Activated CD4-positive, CD25-positive, alpha-beta regulatory T cell treated with anti-CD3 and anti-CD28 coated beads, Interleukin-2, amount 50 U/mL, for 16 hours (primary cell): ENCODE data around the gene FBXO46.

ENCODE experiments used
- DNase-seq: peaks from one replicate; pipeline ENCODE4 v3.0.0-alpha.2; 2020; ENCODE audit warnings: low read depth, low spot score

Gene FBXO46, protein sequence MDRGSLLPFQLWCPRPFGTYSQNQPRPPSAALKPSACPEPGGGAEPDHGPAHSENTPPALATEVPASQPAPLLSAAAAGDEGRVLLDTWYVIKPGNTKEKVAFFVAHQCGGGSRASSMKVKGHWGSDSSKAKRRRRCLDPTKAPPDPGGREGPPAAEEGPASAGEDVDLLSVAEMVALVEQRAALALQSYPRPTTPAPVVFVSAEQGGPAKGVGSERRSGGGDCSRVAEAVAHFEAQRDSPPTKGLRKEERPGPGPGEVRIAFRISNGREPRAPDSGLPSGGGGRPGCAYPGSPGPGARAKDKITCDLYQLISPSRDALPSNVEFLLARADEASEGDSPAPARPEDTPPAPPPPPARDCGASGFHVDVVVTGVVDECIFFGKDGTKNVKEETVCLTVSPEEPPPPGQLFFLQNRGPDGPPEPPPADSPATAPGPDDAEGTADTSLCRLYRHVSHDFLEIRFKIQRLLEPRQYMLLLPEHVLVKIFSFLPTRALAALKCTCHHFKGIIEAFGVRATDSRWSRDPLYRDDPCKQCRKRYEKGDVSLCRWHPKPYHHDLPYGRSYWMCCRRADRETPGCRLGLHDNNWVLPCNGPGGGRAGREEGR

GRCh38 chr19:45730368-45731288 lies at the start of gene FBXO46:
Gene FBXO46, minus strand, starts transcription at chr19:45730896. Its CDS starts 17,401 bp downstream, at chr19:45713495.
- DNase-seq, result peak; percentile 89

DNA sequence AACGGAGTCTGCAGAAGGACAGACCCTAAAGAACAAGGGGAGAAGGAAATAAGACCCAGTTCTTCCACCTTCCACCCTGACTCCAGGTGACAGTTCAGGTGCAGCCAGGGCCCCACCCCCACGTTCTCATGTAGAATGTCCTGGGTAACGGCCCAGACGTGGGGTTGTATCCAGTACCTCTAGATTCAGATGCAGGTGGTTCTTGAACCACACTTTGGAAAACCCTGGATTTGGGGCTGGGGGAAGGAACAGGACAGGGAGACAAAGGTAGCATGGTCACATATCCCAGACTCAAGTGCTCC lies 49.4 kb upstream of the FBXO46 start:
- DNase-seq, result no peak

- DNase-seq, result peak; percentile 66
Observed at GRCh38 chr19:45779231-45780145, 48.8 kb upstream of the FBXO46 start.

DNA sequence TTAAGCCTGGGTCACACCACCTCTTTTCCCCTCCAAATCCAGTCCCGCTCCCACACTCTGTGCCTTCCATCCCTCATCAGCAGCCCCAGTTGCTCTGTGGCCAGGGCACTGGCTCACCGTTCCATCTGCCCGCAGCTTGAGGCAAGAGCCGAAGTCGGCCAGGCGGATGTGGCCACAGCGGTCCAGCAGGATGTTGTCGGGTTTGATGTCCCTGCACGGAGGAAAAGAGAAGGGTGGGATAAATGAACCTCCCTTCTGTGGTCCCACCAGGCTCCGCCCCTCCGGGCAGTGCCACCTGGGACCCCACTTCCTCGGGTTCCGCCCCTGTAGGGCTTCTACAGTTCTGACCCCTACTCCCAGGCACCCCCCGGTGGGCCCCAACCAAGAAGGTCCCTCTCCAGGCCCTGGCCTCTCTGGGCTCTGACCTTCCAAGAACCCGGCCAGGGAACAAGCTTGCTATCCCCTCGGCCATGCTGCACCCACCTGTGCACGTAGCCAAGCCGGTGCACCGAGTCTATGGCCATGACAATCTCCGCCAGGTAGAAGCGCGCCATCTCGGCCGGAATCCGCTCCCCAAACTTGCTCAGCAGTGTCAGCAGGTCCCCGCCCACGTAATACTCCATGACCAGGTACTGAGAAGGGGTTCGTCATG lies 47.4 kb upstream of the FBXO46 start:
- DNase-seq, result no peak

DNA sequence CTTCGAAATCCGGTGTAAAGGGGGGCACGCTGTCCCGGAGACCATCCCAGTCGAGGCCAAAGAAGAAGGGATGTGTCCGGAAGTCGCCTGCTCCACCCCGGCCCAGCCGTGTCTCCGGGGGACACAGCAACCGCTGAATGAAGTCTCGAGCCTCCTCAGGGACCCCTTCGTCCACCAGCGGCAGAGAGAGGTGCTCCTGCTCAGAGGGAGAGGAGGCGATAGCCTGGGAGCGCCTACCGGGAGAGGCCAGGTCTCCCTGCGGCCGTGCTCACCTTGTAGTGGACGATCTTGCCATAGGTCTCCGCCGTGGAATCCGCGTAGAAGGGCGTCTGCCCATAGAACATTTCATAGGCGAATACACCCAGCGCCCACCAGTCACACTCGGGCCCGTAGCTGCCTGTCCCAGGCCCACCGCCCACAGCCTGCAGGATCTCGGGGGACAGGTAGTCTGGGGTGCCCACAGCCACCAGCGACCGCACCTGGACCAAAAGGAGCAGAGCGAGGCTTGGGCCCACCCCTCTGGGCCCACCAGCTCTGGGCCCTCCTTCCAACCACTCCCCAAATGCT lies 46.8 kb upstream of the FBXO46 start:
- DNase-seq, result no peak

GRCh38 chr19:45774765-45775164 lies 44.1 kb upstream of the FBXO46 start:
- no peak for DNase-seq

GRCh38 chr19:45773384-45773783 lies 42.7 kb upstream of the FBXO46 start:
- DNase-seq, result no peak

DNA sequence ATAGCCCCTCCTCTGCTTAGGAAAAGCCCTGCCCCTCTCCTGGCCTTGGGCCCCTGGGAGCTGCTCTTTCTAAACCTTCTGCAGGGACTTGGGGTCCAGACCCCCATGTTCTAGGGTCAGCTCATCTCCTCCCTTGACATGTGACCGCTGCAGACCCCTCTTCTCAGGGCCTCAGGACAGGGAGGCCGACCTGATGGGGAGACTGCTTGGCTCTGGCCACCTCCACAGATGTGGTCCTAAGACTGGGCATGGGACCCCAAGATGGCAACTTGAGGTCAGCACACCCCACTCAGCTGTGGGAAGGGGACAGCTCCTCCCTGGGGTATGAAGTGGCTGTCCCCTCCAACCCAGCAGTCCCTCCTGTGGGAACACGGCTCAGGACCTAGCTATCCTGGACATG lies 42.2 kb upstream of the FBXO46 start:
- DNase-seq, result no peak

DNA sequence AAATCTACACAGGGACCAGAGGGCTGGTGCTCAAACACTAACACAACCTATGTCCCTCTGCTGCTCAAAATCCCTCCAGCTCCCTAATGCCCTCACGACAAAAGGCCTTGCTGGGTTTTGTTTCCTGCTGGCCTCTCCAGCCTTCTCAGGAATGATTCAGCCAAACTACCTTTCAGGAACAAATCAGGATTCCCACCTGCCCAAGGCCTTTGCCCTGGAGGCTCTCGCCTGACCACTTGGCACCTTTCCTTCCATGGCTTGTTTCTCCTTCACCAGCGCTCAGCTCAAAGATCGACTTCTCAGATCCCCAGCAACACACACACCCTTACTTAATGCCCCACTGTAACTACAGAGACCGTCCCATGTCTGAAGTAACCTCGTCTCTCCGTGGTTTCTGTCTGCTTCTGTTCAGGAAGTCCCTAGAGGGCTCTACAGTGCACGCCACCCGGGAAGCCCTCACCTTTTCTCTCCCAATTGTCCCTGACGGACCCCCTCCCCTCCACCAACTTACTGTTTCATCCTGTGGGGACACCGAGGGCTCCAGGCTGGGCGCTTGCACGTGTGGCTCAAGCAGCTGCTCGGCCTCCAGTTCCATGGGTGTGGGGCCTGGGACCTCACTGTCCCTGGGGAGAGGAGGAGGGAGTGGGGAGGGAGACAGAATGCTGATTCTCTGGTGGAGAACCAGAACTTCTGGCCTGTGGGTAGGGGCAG lies 41.6 kb upstream of the FBXO46 start:
- DNase-seq, result no peak

- DNase-seq, result no peak
Observed at GRCh38 chr19:45771311-45771933, 40.7 kb upstream of the FBXO46 start.

DNA sequence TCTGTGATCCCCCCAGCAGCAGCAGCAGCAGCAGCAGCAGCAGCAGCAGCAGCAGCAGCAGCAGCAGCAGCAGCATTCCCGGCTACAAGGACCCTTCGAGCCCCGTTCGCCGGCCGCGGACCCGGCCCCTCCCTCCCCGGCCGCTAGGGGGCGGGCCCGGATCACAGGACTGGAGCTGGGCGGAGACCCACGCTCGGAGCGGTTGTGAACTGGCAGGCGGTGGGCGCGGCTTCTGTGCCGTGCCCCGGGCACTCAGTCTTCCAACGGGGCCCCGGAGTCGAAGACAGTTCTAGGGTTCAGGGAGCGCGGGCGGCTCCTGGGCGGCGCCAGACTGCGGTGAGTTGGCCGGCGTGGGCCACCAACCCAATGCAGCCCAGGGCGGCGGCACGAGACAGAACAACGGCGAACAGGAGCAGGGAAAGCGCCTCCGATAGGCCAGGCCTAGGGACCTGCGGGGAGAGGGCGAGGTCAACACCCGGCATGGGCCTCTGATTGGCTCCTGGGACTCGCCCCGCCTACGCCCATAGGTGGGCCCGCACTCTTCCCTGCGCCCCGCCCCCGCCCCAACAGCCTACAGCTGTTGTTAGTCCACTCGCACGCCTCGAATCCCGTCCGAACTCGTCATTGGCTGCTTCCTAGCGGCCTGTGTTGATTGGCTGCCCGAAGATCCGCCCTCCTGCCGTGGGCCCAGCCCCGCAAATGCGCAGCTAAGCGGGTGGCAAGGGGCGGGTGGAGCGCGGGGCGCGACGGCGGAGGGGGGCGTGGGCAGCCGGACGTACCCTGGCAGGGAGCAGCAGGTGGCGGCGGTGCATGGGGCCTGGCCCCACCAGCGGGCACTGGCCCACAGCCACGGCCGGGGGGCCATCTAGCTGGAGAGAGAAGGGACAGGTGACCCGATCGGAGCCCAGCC lies 39.8 kb upstream of the FBXO46 start:
- DNase-seq, result peak; percentile 82

GRCh38 chr19:45769821-45770191 lies 39.1 kb upstream of the FBXO46 start:
- DNase-seq, result no peak

GRCh38 chr19:45768984-45769782 lies 38.5 kb upstream of the FBXO46 start, which contains the start of gene SIX5:
Gene SIX5, minus strand, starts transcription at chr19:45769252. Its CDS starts 408 bp downstream, at chr19:45768844.
- DNase-seq, result peak; percentile 84

GRCh38 chr19:45768655-45768983 lies 37.9 kb upstream of the FBXO46 start:
- DNase-seq, result no peak

- no peak for DNase-seq
Observed at GRCh38 chr19:45767881-45768654, 37.4 kb upstream of the FBXO46 start.

DNA sequence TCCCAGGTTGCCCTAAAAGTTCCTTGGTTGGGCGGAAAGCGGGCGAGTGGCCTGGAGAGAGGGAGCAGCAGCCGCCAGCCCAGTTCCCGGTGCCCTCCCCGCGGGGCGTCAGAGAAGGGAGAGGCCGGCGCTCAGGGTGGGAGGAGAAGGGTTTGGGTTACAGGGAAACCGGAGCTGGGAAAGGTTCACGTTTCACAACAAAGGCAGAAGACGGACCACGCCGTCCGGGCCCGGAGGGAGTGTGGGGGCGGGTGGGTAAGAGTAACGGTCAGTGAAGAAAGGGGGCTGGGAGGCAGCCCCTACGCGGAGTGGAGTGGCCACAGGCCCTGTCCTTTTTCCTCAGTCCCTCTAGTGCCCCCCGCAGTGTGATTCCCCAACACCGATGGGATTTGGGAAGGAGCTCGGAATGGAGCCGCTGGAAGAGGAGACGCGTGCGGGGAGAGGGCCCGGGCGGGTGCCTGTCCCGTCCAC lies 36.7 kb upstream of the FBXO46 start:
- no peak for DNase-seq
